Sigmoid colon (tissue), 4 donors: ENCODE measurements around the gene FBXL13.
"Not testable (repeated sequence)": the region's sequence is repeated elsewhere in the genome, so short reads cannot be mapped to it uniquely, and the experiment has no call there.

Experiments
- POLR2AphosphoS5 ChIP-seq, 4 donors: sonication (generic); formaldehyde crosslinking; IDR thresholded peaks; one replicate each; pipeline ENCODE4 v1.6.1; 2017; ENCODE audit warnings: antibody characterized with exemption in 4 of 4
- TF ChIP-seq, protein P1 (sequence below), 4 experiments: fragments of 450-650 bp in 3 of 4; fragments of 200-600 bp in 1 of 4; IDR thresholded peaks; one replicate each; pipeline ENCODE4 v1.5.1; 2016 to 2019; ENCODE audit warnings: antibody characterized with exemption in 4 of 4, mild to moderate bottlenecking in 3 of 4, moderate library complexity in 2 of 4

DNA sequence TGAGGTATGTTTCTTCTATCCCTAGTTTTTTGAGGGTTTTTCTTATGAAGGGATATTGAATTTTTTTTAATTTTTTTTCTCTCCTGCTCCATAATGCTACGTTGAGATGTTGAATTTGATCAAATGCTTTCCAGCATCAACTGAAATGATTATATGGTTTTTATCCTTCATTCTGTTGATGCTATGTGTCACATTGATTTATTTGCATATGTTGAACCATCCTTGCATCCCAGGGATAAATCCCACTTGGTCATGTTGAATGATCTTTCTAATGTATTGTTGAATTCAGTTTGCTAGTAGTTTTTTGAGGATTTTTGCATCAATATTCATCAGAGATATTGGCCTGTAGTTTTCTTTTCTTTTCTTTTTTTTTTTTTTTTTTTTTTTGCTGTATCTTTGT, 171.0 kb downstream of the FBXL13 start:
- TF ChIP-seq, protein P1, sequence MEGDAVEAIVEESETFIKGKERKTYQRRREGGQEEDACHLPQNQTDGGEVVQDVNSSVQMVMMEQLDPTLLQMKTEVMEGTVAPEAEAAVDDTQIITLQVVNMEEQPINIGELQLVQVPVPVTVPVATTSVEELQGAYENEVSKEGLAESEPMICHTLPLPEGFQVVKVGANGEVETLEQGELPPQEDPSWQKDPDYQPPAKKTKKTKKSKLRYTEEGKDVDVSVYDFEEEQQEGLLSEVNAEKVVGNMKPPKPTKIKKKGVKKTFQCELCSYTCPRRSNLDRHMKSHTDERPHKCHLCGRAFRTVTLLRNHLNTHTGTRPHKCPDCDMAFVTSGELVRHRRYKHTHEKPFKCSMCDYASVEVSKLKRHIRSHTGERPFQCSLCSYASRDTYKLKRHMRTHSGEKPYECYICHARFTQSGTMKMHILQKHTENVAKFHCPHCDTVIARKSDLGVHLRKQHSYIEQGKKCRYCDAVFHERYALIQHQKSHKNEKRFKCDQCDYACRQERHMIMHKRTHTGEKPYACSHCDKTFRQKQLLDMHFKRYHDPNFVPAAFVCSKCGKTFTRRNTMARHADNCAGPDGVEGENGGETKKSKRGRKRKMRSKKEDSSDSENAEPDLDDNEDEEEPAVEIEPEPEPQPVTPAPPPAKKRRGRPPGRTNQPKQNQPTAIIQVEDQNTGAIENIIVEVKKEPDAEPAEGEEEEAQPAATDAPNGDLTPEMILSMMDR (IDR thresholded peaks at IDR 0.05): not testable (repeated sequence)
- not testable (repeated sequence) for TF ChIP-seq POLR2AphosphoS5 (IDR thresholded peaks at IDR 0.05)
